ENCODE results near the gene CIAO2B.
"Not testable (repeated sequence)": the region's sequence is repeated elsewhere in the genome, so short reads cannot be mapped to it uniquely, and the experiment has no call there.

CIAO2B gene

DNA sequence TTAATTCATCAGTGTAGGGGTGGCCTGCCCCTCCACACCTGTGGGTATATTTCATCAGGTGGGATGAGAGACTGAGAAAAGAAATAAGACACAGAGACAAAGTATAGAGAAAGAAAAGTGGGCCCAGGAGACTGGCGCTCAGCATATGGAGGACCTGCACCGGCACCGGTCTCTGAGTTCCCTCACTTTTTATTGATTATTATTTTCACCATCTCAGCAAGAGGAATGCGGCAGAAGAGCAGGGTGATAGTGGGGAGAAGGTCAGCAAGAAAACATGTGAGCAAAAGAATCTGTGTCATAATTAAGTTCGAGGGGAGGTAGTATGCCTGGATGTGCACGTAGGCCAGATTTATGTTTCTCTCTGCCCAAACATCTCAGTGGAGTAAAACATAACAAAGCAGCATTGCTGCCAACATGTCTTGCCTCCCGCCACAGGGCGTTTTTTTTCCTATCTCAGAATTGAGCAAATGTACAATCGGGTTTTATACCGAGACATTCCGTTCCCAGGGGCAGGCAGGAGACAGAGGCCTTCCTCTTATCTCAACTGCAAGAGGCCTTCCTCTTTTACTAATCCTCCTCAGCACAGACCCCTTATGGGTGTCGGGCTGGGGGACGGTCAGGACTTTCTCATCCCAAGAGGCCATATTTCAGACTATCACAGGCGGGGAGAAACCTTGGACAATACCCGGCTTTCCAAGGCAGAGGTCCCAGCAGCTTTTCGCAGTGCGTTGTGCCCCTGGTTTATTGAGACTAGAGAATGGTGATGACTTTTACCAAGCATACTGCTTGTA lies 21.4 kb upstream of the CIAO2B start:
- DNase-seq = not testable (repeated sequence)

DNA sequence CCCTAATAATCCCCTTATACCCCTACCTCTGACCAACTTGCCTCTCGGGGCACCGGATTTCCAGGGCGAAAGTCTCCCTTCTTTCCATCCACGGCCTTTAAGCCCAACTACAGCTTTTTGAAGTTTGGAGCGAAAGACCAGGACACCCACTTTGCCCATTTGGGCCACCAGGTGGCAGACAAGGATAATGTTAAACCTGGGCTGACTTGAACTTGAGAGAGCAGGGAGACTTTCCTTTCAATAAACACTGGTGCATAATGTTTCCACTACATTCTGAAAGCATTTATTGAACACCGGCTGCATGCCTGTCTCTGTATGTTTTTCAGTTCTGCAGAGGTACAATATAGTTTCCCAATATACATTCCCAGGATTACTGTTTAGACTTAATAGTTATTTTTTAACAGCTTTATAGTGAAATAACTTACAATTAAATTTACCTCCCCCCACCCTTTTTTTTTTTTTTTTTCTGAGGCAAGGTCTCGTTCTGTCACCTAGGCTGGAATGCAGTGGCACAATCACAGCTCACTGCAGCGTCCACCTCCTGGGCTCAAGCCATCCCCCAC lies 20.0 kb upstream of the CIAO2B start:
- DNase-seq = peak; percentile 83

GRCh38 chr16:66953462-66954096 lies 19.4 kb upstream of the CIAO2B start:
- DNase-seq = no peak

DNA sequence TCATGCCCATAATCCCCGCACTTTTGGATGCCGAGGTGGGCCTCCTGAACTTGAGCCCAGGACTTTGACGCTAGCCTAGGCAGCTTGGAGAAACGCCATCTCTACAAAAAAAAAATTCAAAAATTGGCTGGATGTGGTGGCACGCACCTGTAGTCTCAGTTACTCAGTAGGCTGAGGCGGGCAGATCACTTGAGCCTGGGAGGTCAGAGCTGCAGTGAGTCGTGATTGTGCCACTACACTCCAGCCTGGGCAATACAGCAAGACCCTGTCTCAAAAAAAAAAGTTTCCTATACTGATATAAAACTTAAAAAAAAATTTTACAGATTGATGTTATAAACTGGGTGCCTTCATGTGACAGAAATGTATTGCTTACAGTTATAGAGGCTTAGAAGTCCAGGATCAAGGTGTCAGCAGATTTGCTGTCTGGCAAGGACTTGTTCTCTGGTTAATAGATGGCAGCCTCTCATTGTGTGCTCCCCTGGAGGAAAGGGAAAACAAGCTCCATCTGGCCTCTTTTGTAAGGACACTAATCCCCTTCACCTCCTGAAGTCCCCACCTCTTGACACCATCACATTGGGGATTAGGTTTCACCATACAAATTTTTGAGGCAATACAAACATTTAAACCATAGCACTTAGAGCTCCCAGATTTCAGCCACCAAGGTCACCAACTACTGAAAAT lies 18.4 kb upstream of the CIAO2B start:
- DNase-seq = no peak

DNA sequence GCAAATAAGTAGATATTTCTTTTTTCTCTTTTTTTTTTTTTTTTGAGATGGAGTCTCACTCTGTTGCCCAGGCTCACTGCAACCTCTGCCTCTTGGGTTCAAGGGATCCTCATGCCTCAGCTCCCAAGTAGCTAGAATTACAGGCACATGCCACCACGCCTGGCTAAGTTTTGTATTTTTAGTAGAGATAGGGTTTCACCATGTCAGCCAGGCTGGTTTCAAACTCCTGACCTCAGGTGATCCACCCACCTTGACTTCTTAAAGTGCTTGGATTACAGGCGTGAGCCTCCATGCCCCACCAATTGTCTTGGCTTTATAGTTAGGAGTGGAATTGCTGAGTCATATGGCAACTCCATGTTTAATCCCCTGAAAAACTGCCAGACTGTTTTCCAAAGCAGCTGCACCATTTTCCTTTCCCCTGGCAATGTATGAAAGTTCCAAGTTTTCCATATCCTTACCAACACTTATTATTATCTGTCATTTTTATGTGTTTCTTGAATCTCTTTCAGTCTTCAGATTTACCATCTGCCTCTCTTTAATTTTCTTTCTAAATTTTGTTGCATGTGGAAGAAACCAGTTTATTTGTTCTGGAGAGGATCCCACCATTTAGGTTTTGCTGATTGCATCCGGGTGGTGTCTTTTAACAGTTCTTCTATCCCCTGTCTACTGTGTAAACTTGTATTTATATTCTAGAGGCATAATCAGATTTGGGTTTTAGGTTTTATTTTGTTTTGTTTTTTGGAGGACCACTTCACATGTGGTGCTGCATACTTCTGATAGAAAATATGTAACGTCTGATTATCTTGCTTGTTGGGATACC lies 17.0 kb upstream of the CIAO2B start:
- DNase-seq = no peak

DNA sequence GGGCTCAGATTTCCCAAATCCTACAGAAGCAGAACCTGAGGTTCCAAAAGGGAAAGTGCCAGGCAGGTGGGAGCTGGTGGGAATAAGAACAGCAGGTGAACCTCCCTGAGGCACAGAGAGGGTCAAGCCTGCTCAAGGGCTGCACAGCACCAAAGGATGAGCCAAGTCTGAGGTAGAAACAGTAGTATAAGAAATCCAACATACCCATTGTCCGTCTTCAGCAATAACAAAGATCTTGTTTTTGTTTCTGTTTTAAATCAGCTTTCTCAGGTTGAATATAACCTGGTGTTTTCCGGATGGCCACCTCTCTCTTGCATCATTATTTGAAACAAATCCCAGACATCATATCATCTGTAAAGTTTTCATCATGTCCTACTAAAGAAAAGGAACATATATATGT lies 16.2 kb upstream of the CIAO2B start:
- no peak for DNase-seq

- no peak for DNase-seq
These were observed 15.3 kb upstream of the CIAO2B start for GRCh38 chr16:66949472-66949871.

DNA sequence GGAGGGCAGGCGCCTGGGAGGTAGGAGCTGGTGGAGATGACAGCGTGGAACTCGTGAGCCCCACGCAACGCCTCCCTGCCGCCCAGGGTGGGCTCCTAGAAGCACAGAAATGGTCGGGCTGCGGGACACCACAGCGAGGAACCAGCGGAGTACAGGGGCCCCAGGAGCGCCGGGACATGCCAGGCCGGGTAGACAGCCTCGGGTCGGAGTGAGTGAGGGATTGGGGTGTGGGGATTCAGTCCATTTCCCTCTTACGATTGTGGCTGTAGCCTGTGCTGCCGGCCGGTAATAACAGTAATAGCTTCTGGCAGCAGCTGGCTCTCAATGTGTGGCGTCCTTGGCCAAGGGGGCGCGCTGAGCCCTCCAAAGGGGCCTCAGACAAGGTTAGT lies 14.6 kb upstream of the CIAO2B start:
- no peak for DNase-seq

- no peak for DNase-seq
These were observed 14.1 kb upstream of the CIAO2B start for GRCh38 chr16:66948134-66948836.

- DNase-seq = peak; percentile 85
These were observed 13.3 kb upstream of the CIAO2B start for GRCh38 chr16:66947302-66948065.

DNA sequence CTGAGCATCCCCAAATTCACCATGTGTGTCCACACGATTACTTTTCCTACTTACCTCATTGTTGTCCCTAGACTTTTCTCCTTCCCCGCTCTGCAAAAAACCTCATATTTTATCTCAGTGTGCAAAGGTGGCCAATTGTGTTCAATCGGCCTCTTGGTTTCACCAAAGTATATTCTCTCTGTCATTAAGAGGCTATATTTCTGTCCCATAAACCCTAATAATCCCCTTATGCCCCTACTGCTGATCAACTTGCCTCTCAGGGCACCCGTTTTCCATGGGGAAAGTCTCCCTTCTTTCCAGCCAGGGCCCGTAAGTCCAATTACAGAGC lies 12.7 kb upstream of the CIAO2B start:
- DNase-seq = no peak

- DNase-seq = no peak
These were observed 12.3 kb upstream of the CIAO2B start for GRCh38 chr16:66946541-66946940.

DNA sequence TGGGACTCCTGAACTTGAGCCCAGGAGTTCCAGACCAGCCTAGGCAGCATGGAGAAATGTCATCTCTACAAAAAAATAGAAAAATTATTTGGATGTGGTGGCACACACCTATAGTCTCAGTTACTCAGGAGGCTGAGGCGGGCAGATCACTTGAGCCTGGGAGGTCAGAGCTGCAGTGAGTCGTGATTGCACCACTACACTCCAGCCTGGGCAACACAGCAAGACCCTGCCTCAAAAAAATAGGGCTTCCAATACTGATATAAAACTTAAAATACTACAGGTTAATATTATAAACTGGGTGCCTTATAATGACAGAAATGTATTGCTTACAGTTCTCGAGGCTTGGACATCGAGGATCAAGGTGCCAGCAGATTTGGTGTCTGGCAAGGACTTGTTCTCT lies 11.7 kb upstream of the CIAO2B start:
- no peak for DNase-seq

DNA sequence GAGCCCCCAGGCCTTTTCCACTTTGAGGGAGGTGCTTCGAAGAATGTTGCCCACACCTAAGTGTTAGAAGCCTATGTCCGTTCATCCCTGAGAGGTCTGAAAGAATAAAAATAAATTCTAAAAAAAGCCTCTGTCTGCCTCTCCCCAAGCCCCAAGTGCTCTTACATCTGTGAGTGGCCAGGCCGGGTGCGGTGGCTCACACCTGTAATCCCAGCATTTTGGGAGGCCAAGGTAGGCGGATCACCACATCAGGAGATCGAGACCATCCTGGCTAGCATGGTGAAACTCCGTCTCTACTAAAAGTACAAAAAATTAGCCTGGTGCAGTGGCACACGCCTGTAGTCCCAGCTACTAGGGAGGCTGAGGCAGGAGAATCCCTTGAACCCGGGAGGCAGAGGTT lies 10.8 kb upstream of the CIAO2B start:
- DNase-seq = not testable (repeated sequence)

DNA sequence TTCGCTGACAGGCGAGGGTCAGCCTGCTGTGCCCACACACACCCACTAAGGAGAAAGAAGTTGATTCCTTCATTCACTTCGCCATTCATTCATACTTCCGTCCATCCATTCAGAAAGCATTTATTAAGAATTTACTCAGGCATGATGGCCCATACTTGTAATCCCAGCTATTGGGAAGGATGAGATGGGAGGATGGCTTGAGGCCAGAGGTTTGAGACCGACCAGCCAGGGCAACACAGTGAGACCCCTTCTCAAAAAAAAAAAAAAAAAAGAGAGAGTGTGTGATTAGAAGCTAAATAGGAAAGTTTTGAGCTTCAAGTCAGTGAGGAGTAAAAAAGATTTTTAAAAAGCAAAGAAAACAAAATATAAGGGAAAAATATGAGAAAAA lies 9.8 kb upstream of the CIAO2B start:
- no peak for DNase-seq

DNA sequence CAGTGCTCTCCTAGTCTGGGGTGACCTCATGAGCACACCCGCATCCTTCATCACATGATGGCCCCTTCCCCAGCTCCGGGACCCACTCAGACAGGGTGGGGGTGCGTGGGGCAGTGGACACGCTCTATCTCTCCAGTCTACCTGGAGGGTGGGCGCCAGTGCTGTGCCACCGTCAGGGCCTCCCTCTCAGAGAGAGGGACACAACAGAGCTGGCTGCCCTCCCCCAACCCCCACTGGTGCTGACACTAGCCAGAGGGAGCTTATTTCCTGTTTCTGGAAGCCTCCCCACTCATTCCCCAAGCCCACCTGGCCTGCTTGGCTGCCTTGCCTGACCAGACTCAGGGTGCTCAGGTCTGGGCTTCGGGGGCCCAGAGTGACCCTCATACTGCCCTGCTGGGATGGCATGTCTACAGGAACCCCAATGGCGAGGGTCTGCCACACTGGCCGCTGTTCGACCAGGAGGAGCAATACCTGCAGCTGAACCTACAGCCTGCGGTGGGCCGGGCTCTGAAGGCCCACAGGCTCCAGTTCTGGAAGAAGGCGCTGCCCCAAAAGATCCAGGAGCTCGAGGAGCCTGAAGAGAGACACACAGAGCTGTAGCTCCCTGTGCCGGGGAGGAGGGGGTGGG lies 9.3 kb upstream of the CIAO2B start:
- no peak for DNase-seq

GRCh38 chr16:66942981-66943380 lies 8.8 kb upstream of the CIAO2B start:
- DNase-seq = no peak

- no peak for DNase-seq
These were observed 6.0 kb upstream of the CIAO2B start for GRCh38 chr16:66940236-66940635.

GRCh38 chr16:66939366-66939765 lies 5.2 kb upstream of the CIAO2B start:
- DNase-seq = no peak

DNA sequence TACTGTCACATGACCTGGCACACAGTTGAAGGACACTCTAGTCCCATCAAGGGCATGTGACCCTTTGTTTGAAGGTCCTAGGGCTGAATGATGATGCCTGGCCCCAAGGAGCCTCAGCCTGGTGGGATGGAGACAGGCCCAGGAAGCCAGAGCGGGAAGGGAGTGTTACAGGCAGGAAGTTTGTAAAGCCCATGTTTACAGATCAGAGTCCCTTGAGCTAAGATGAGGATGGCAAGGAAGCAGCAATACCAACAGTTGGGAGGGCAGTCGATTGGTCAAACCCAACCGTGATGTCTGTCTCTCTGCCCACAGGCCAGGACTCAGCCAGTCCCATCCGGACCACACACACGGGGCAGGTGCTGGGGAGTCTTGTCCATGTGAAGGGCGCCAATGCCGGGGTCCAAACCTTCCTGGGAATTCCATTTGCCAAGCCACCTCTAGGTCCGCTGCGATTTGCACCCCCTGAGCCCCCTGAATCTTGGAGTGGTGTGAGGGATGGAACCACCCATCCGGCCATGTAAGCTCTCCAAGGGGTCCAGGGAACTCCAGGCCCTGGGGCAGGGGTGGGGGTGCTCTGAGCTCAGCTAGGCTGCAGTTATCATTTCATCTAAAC lies 3.6 kb upstream of the CIAO2B start:
- no peak for DNase-seq
